IMR-90 (cell line): ENCODE results near the gene SNTG2. TPM values are rescaled to one million over a fixed set of nuclear protein-coding genes. Genes with fewer than 3 reads are reported as not detected.

ENCODE experiments used
- ATAC-seq: fragments of 200-7000 bp; cut with Tn5 transposase; 2 replicates; pipeline ENCODE4 v1.9.1; 2020; ENCODE audit warnings: low read depth, mild to moderate bottlenecking, moderate library complexity
- BruUV-seq: library from RNA; stranded (reverse); fragments of 400-500 nt; replicated peaks from 2 replicates; lab custom pipeline; 2021; lab: Mats Ljungman, UMichigan
- CTCF ChIA-PET: fragments of 300-600 bp; formaldehyde crosslinking; extraction: SDS; loops from one replicate; lab custom pipeline; 2021; ENCODE audit warnings: antibody characterized with exemption; lab: Yijun Ruan, JAX
- POLR2A ChIA-PET: fragments of 300-600 bp; sonication (Branson Sonifier 250); formaldehyde crosslinking; loops from one replicate; lab custom pipeline; 2022; ENCODE audit warnings: antibody characterized with exemption; ENCODE audit not compliant: unreplicated experiment; lab: Charles Lee
- DNase-seq: peaks from one replicate; pipeline ENCODE4 v3.0.0; 2013
- H2AFZ ChIP-seq: replicated peaks from 2 replicates; pipeline ENCODE3; 2013; ENCODE audit warnings: low read length, mild to moderate bottlenecking; ENCODE audit not compliant: poor library complexity
- H2AK5ac ChIP-seq: 2 replicates; pipeline ENCODE4 v1.6.1; 2013; ENCODE audit warnings: low read depth, low read length, inconsistent platforms
- H2AK9ac ChIP-seq: replicated peaks from 2 replicates; pipeline ENCODE3; 2013; ENCODE audit warnings: mild to moderate bottlenecking, low read depth, low read length, moderate library complexity; ENCODE audit not compliant: poor library complexity
- H2BK120ac ChIP-seq: 2 replicates; pipeline ENCODE4 v1.6.1; 2013; ENCODE audit warnings: low read depth, low read length, inconsistent platforms
- H2BK15ac ChIP-seq: 3 replicates; pipeline ENCODE4 v1.6.1; 2013; ENCODE audit warnings: low read depth, low read length, inconsistent platforms
- H2BK20ac ChIP-seq: 2 replicates; pipeline ENCODE4 v1.6.1; 2013; ENCODE audit warnings: low read depth, mild to moderate bottlenecking, inconsistent platforms, low read length, moderate library complexity
- H2BK5ac ChIP-seq: 2 replicates; pipeline ENCODE4 v1.6.1; 2013; ENCODE audit warnings: mild to moderate bottlenecking, low read depth, low read length, inconsistent platforms; ENCODE audit not compliant: poor library complexity, severe bottlenecking
- H3K14ac ChIP-seq: replicated peaks from 2 replicates; pipeline ENCODE4 v1.6.1; 2013; ENCODE audit warnings: low read depth, low read length, inconsistent platforms
- H3K18ac ChIP-seq: 2 replicates; pipeline ENCODE4 v1.6.1; 2013; ENCODE audit warnings: low read depth, low read length, control low read depth
- H3K23ac ChIP-seq: 2 replicates; pipeline ENCODE4 v1.6.1; 2013; ENCODE audit warnings: low read depth, low read length, inconsistent platforms
- H3K27ac ChIP-seq: 2 replicates; pipeline ENCODE4 v1.5.1; 2013; ENCODE audit warnings: mild to moderate bottlenecking, control low read depth, low read length; ENCODE audit not compliant: insufficient read depth
- H3K27me3 ChIP-seq: 2 replicates; pipeline ENCODE4 v1.6.1; 2013; ENCODE audit warnings: low read length; ENCODE audit not compliant: control insufficient read depth, insufficient read depth
- H3K36me3 ChIP-seq: 2 replicates; pipeline ENCODE4 v1.6.1; 2013; ENCODE audit warnings: low read length, mixed read lengths; ENCODE audit not compliant: control insufficient read depth, insufficient read depth
- H3K4ac ChIP-seq: 2 replicates; pipeline ENCODE4 v1.6.1; 2013; ENCODE audit warnings: low read depth, low read length, inconsistent platforms
- H3K4me1 ChIP-seq: 2 replicates; pipeline ENCODE4 v1.6.1; 2013; ENCODE audit warnings: low read length, mixed read lengths; ENCODE audit not compliant: control insufficient read depth, insufficient read depth
- H3K4me2 ChIP-seq: 2 replicates; pipeline ENCODE4 v1.6.1; 2013; ENCODE audit warnings: low read depth, mild to moderate bottlenecking, control low read depth, low read length, moderate library complexity
- H3K4me3 ChIP-seq: 2 replicates; pipeline ENCODE4 v1.5.1; 2013; ENCODE audit warnings: low read depth, mild to moderate bottlenecking, control low read depth, low read length, moderate library complexity; ENCODE audit not compliant: insufficient read depth
- H3K56ac ChIP-seq: 2 replicates; pipeline ENCODE4 v1.6.1; 2013; ENCODE audit warnings: low read length, inconsistent platforms; ENCODE audit not compliant: insufficient read depth; ENCODE audit errors: extremely low read depth
- H3K79me1 ChIP-seq, 2 experiments: 2 replicates each; pipeline ENCODE4 v1.6.1; 2013; ENCODE audit warnings: low read length in 2 of 2, inconsistent platforms in 1 of 2, low read depth in 1 of 2
- H3K9ac ChIP-seq: 2 replicates; pipeline ENCODE4 v1.6.1; 2013; ENCODE audit warnings: low read depth, low read length, control low read depth
- H3K9me1 ChIP-seq: 2 replicates; pipeline ENCODE4 v1.6.1; 2013; ENCODE audit warnings: low read length, inconsistent platforms; ENCODE audit not compliant: insufficient read depth
- H3K9me3 ChIP-seq: 2 replicates; pipeline ENCODE4 v1.6.1; 2013; ENCODE audit warnings: low read length; ENCODE audit not compliant: control insufficient read depth, insufficient read depth
- H4K20me1 ChIP-seq: 2 replicates; pipeline ENCODE4 v1.6.1; 2013; ENCODE audit warnings: low read length, inconsistent platforms; ENCODE audit not compliant: insufficient read depth
- H4K5ac ChIP-seq: 2 replicates; pipeline ENCODE4 v1.6.1; 2013; ENCODE audit warnings: mild to moderate bottlenecking, low read depth, low read length, control low read depth
- H4K8ac ChIP-seq, 2 experiments: 2 replicates each; pipeline ENCODE4 v1.6.1; 2013; ENCODE audit warnings: low read depth in 2 of 2, low read length in 2 of 2, control low read depth in 1 of 2, inconsistent platforms in 1 of 2
- H4K91ac ChIP-seq: 2 replicates; pipeline ENCODE4 v1.6.1; 2013; ENCODE audit warnings: low read depth, low read length, inconsistent platforms; ENCODE audit not compliant: insufficient read depth
- BHLHE40 ChIP-seq: fragments of 150-350 bp; IDR thresholded peaks from 2 replicates; pipeline ENCODE4 v1.6.1; 2016; ENCODE audit warnings: mild to moderate bottlenecking, low read depth, low read length
- CEBPB ChIP-seq: IDR thresholded peaks from 2 replicates; pipeline ENCODE4 v1.6.1; 2012; ENCODE audit warnings: low read depth, low read length, improper control_type of control experiment
- CHD1 ChIP-seq: IDR thresholded peaks from 2 replicates; pipeline ENCODE4 v1.6.1; 2012; ENCODE audit warnings: low read depth, low read length, improper control_type of control experiment
- FOS ChIP-seq: fragments of 150-350 bp; IDR thresholded peaks from 2 replicates; pipeline ENCODE4 v1.6.1; 2016; ENCODE audit warnings: low read depth, low read length
- MAFK ChIP-seq: IDR thresholded peaks from 2 replicates; pipeline ENCODE4 v1.6.1; 2012; ENCODE audit warnings: low read depth, low read length, improper control_type of control experiment
- MAZ ChIP-seq: IDR thresholded peaks from 2 replicates; pipeline ENCODE4 v1.6.1; 2012; ENCODE audit warnings: low read depth, mild to moderate bottlenecking, low read length, improper control_type of control experiment, moderate library complexity, borderline replicate concordance
- NFE2L2 ChIP-seq: fragments of 150-350 bp; IDR thresholded peaks from 2 replicates; pipeline ENCODE4 v1.6.1; 2016; ENCODE audit warnings: low read depth, mild to moderate bottlenecking, low read length
- RAD21 ChIP-seq: IDR thresholded peaks from 2 replicates; pipeline ENCODE4 v1.6.1; 2012; ENCODE audit warnings: low read length, improper control_type of control experiment
- USF2 ChIP-seq: fragments of 150-350 bp; IDR thresholded peaks from 2 replicates; pipeline ENCODE4 v1.6.1; 2017; ENCODE audit warnings: mild to moderate bottlenecking, antibody characterized with exemption, low read length, low read depth
- WGBS, 2 experiments: methylation state at CpG; one replicate each; pipeline versions ENCODE4 v1.1.5 to v1.1.7; 2013; ENCODE audit warnings: missing lambda C conversion rate in 2 of 2; ENCODE audit not compliant: insufficient read length in 1 of 2; ENCODE audit errors: extremely low coverage in 2 of 2; 5-methylcytosine and 5-hydroxymethylcytosine counted together
- dilution Hi-C: fragments of 300-500 bp; cut with HindIII; formaldehyde crosslinking; loops from one replicate; pipeline ENCODE4 v1.14.3; 2018; ENCODE audit warnings: low sequenced_read_pairs; ENCODE audit not compliant: unreplicated experiment
- in situ Hi-C: fragments of 300-500 bp; cut with MboI; formaldehyde crosslinking; loops from 3 replicates; pipeline ENCODE4 v1.14.3; 2019; ENCODE audit warnings: low sequenced_read_pairs, inconsistent platforms, mixed read lengths
- intact Hi-C: fragments of 100-400 bp; cut with micrococcal nuclease; formaldehyde crosslinking; loops from 2 replicates; pipeline ENCODE4 v1.10.0; 2022
- polyA plus RNA-seq, 3 experiments: library from polyadenylated mRNA; depleted of rRNA; stranded (reverse); fragments of >200 nt; gene quantifications; 2 replicates each; pipeline ENCODE4 v1.2.3, GENCODE V29; 2012; ENCODE audit warnings: low replicate concordance in 1 of 3
- total RNA-seq: library from RNA; depleted of rRNA; stranded (reverse); fragments of >200 nt; gene quantifications from 2 replicates; pipeline ENCODE4 v1.2.3, GENCODE V29; 2012
- TF ChIP-seq, protein P1 (sequence below): fragments of 150-350 bp; IDR thresholded peaks from 2 replicates; pipeline ENCODE4 v1.6.1; 2016; ENCODE audit warnings: low read depth, mild to moderate bottlenecking, low read length, moderate library complexity, borderline replicate concordance
- TF ChIP-seq, protein P2 (sequence below): conservative IDR thresholded peaks from 2 replicates; pipeline ENCODE4 v1.5.1; 2012; ENCODE audit warnings: mild to moderate bottlenecking, low read depth, low read length, improper control_type of control experiment

The SNTG2 gene
- total and polyA plus RNA-seq, 2 of the 4 experiments (the other 2 are of a cell fraction), result under 0.01 to 0.17 TPM

- DNase-seq (no peak), ATAC-seq (no peak)
- no peaks in the 10 kb centered on the region for H3K27me3 ChIP-seq
- POLR2A ChIA-PET, result no interaction called here
- no peaks in the 10 kb centered on the region for H3K36me3 ChIP-seq
- H2AK5ac ChIP-seq, result no peak overlapping the region
- TF ChIP-seq CHD1 (no peak), FOS (no peak), RAD21 (no peak), USF2 (no peak), NFE2L2 (no peak), CEBPB (no peak), MAFK (no peak), MAZ (no peak), BHLHE40 (no peak)
- TF ChIP-seq, protein P1, sequence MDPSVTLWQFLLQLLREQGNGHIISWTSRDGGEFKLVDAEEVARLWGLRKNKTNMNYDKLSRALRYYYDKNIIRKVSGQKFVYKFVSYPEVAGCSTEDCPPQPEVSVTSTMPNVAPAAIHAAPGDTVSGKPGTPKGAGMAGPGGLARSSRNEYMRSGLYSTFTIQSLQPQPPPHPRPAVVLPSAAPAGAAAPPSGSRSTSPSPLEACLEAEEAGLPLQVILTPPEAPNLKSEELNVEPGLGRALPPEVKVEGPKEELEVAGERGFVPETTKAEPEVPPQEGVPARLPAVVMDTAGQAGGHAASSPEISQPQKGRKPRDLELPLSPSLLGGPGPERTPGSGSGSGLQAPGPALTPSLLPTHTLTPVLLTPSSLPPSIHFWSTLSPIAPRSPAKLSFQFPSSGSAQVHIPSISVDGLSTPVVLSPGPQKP, result no peak
- TF ChIP-seq, protein P2, sequence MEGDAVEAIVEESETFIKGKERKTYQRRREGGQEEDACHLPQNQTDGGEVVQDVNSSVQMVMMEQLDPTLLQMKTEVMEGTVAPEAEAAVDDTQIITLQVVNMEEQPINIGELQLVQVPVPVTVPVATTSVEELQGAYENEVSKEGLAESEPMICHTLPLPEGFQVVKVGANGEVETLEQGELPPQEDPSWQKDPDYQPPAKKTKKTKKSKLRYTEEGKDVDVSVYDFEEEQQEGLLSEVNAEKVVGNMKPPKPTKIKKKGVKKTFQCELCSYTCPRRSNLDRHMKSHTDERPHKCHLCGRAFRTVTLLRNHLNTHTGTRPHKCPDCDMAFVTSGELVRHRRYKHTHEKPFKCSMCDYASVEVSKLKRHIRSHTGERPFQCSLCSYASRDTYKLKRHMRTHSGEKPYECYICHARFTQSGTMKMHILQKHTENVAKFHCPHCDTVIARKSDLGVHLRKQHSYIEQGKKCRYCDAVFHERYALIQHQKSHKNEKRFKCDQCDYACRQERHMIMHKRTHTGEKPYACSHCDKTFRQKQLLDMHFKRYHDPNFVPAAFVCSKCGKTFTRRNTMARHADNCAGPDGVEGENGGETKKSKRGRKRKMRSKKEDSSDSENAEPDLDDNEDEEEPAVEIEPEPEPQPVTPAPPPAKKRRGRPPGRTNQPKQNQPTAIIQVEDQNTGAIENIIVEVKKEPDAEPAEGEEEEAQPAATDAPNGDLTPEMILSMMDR, result no peak
- H3K4me1 ChIP-seq, result no peaks in the 10 kb centered on the region
- no peak overlapping the region for H3K27ac ChIP-seq
- no peaks in the 10 kb centered on the region for H3K79me1 ChIP-seq
- H3K14ac ChIP-seq, result no peak overlapping the region
- no peaks in the 10 kb centered on the region for H3K9me1 ChIP-seq
- no peak overlapping the region for H4K5ac ChIP-seq
- H3K23ac ChIP-seq, result no peak overlapping the region
- intact Hi-C loops (no loop called here), in situ Hi-C loops (no loop called here), dilution Hi-C loops (no loop called here)
- H3K4ac ChIP-seq, result no peak overlapping the region
- H2BK15ac ChIP-seq, result no peak overlapping the region
- H3K56ac ChIP-seq, result no peak overlapping the region
- H2BK20ac ChIP-seq, result no peak overlapping the region
- CTCF ChIA-PET, result no interaction called here
- BruUV-seq, result no TSS peak
- no peak overlapping the region for H3K9ac ChIP-seq
- H2BK120ac ChIP-seq, result no peak overlapping the region
- H2BK5ac ChIP-seq, result no peak overlapping the region
- H4K8ac ChIP-seq, result no peak overlapping the region
- no peak overlapping the region for H3K4me3 ChIP-seq
- H4K91ac ChIP-seq, result no peak overlapping the region
- no peak overlapping the region for H3K4me2 ChIP-seq
- WGBS, 2 experiments, result 76% methylated on average over 13 of the region's 20 CpGs; no CpG with 5 or more reads in 1 of the 2 experiments
- no peaks in the 10 kb centered on the region for H4K20me1 ChIP-seq
- H3K9me3 ChIP-seq, result peaks cover 10% of the 10 kb centered on the region
- H3K18ac ChIP-seq, result no peak overlapping the region
- H2AK9ac ChIP-seq, result no peak overlapping the region
- no peak overlapping the region for H2AFZ ChIP-seq
Observed at GRCh38 chr2:1287427-1287826, 336.8 kb downstream of the SNTG2 start.
